NCI-H460 (cell line): ENCODE data around the gene TAF1B. TPM values are rescaled to one million over a fixed set of nuclear protein-coding genes. Genes with fewer than 3 reads are reported as not detected.

Experiments
- DNase-seq: peaks from one replicate; pipeline ENCODE4 v3.0.0-alpha.2; 2016; ENCODE audit warnings: low read depth; ENCODE audit errors: extremely low read depth
- total RNA-seq: library from RNA; depleted of rRNA; stranded (reverse); fragments of >200 nt; shearing (Covaris generic); gene quantifications from 2 replicates; pipeline ENCODE4 v1.2.3, GENCODE V29; 2014

Gene TAF1B
- total RNA-seq, 1 experiment from 2014 or later, result 16.1 TPM

GRCh38 chr2:9807555-9808305, 35.5 kb upstream of the TAF1B start:
- DNase-seq, result no peak

GRCh38 chr2:9808334-9809063, 34.8 kb upstream of the TAF1B start:
- no peak for DNase-seq

- DNase-seq, result no peak
Observed at GRCh38 chr2:9809064-9809356, 34.3 kb upstream of the TAF1B start.

GRCh38 chr2:9809448-9810088, 33.7 kb upstream of the TAF1B start:
- no peak for DNase-seq

GRCh38 chr2:9811216-9811615, 32.1 kb upstream of the TAF1B start:
- DNase-seq, result no peak

- DNase-seq, result no peak
Observed at GRCh38 chr2:9811679-9812511, 31.4 kb upstream of the TAF1B start.

- no peak for DNase-seq
Observed at GRCh38 chr2:9812945-9813311, 30.3 kb upstream of the TAF1B start.

GRCh38 chr2:9813312-9814128, 29.8 kb upstream of the TAF1B start:
- peak; percentile 44 for DNase-seq

GRCh38 chr2:9814129-9814868, 29.0 kb upstream of the TAF1B start:
- DNase-seq, result no peak

- no peak for DNase-seq
Observed at GRCh38 chr2:9815076-9815475, 28.2 kb upstream of the TAF1B start.

GRCh38 chr2:9815844-9816279, 27.4 kb upstream of the TAF1B start:
- DNase-seq, result no peak

GRCh38 chr2:9818097-9818496, 25.2 kb upstream of the TAF1B start:
- DNase-seq, result no peak

- no peak for DNase-seq
Observed at GRCh38 chr2:9819551-9819950, 23.7 kb upstream of the TAF1B start.

GRCh38 chr2:9820020-9820973, 23.0 kb upstream of the TAF1B start:
- no peak for DNase-seq

GRCh38 chr2:9821805-9822445, 21.3 kb upstream of the TAF1B start:
- no peak for DNase-seq

- DNase-seq, result no peak
Observed at GRCh38 chr2:9824441-9824840, 18.8 kb upstream of the TAF1B start.

GRCh38 chr2:9824956-9825720, 18.1 kb upstream of the TAF1B start:
- DNase-seq, result no peak
